Epithelial cell of esophagus (primary cell): ENCODE results near the gene KRTAP4-3.
A peak's percentile ranks its signal among the peaks of the same experiment; 100 is the strongest.

ENCODE experiments used
- DNase-seq: peaks from one replicate; pipeline ENCODE4 v3.0.0; 2010; ENCODE audit warnings: low read depth
- H3K4me3 ChIP-seq: 2 replicates; pipeline ENCODE4 v1.5.1; 2011; ENCODE audit warnings: mild to moderate bottlenecking, low read length, control low read depth
- TF ChIP-seq, protein P1 (sequence below): IDR thresholded peaks from 2 replicates; pipeline ENCODE4 v1.5.1; 2011; ENCODE audit warnings: low read depth, mild to moderate bottlenecking, low read length, control low read depth, inconsistent platforms; ENCODE audit not compliant: insufficient read depth; ENCODE audit errors: missing control alignments

Gene KRTAP4-3

DNA sequence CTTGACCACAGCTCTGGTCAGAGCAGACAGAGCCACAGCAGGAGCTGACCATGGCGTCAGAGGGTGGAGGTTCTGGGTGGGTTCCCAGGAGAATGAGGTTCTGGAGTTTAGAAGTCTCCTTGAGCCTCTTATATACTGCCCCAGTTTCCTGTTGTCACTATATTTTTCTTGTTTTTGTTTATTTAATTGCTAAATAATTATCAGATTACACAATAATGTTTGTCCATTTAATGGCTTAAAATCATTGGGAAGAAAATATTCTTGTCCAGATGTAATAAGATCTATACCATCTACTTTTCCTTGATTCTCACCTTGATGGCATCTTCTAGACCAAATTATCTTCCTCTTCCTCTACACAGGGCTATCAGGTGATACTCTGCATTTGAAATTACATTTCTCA, at the start of gene KRTAP4-3:
Gene KRTAP4-3, minus strand, starts transcription at position 101 of the 400 bp plus-strand sequence. Its CDS starts 49 bp downstream, at position 52.
- H3K4me3 ChIP-seq = no peak within 1 kb of the TSS
- TF ChIP-seq, protein P1, sequence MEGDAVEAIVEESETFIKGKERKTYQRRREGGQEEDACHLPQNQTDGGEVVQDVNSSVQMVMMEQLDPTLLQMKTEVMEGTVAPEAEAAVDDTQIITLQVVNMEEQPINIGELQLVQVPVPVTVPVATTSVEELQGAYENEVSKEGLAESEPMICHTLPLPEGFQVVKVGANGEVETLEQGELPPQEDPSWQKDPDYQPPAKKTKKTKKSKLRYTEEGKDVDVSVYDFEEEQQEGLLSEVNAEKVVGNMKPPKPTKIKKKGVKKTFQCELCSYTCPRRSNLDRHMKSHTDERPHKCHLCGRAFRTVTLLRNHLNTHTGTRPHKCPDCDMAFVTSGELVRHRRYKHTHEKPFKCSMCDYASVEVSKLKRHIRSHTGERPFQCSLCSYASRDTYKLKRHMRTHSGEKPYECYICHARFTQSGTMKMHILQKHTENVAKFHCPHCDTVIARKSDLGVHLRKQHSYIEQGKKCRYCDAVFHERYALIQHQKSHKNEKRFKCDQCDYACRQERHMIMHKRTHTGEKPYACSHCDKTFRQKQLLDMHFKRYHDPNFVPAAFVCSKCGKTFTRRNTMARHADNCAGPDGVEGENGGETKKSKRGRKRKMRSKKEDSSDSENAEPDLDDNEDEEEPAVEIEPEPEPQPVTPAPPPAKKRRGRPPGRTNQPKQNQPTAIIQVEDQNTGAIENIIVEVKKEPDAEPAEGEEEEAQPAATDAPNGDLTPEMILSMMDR = no peak
- DNase-seq = no peak

GRCh38 chr17:41215681-41216080, 47.7 kb upstream of the KRTAP4-3 start:
- no peak for DNase-seq
- no peak overlapping the region for H3K4me3 ChIP-seq
- TF ChIP-seq, protein P1 = no peak

DNA sequence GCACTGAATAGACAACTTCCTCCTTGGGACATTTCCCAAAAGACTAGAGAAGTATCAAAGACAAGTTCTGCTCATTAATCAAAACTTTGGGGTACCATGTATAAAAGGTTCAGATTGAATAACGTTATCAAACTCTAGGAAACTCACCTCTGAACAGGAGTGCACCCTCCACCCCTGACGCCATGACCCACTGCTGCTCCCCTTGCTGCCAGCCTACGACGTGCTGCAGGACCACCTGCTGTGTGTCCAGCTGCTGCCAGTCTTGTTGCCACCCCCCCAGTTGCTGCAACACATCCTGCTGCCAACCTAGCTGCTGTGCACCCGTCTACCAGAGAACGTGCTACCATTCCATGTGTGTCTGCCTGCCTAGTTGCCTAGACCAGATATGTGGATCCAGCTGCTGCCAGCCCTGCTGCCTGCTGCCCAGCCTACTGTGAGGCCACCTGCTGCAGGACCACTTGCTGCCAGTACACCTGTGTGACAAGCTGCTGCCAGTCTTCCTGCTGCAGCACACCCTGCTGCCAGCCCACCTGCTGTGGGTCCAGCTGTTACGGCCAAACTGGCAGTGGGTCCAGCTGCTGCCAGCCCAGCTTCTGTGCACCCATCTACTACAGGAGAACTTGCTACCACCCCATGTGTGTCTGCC, 44.6 kb upstream of the KRTAP4-3 start:
- no peak for DNase-seq
- H3K4me3 ChIP-seq = no peak overlapping the region
- TF ChIP-seq, protein P1 = no peak

DNA sequence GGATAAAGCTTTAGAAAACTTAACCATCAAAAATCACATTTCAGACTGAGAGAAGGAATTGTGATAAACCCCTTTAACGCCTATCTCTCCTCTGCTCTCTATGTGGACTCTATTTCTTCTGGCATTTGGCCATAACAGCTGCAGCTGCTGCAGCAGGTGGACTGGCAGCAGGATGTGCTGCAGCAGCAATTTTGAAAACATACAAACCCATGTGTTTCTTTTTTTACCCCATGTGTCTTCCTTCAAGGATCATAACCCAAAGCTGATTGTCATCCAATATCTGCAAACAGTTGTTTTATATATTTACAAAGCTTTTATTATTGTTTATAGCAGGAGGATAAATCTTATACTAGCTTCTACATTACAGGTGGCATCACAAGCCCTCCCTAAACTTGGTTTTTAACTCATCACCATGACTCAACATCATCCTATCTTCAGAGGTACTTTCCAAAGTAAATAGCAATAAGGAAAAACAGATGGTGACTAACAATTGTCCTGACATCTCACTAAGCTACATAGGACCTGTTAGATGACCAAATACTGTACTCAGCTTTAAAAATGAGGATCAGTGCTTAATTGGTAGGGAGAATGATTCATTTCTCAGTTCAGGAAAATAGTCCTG, 43.9 kb upstream of the KRTAP4-3 start:
- TF ChIP-seq, protein P1 = no peak
- DNase-seq = peak; percentile 80
- H3K4me3 ChIP-seq = no peak overlapping the region

DNA sequence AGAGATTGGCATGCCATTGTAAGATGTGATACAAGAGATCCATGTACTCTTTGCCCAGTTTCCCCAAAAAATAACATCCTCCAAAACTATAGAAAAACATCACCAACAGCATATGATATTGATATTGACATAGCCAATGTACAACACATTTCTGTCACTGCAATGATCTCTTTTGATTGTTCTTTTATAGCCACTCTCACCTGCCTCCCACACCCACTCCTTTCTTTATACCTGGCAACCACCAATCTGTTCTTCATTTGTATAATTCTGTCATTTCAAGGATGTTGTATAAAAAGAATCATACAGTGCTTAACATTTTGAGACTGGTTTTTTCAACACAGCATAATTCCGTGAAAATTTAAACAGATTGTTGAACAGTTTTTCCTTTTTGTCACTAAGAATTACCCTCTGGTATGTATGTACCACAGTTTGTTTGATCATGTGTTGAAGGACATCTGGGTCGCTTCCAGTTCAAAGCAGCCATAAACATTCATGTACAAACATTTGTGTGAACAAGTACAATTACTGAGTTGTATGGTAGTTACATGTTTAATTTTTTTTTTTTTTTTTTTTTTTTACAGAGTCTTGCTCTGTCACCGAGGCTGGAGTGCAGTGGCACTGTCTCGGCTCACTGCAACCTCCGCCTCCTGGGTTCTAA, 31.5 kb upstream of the KRTAP4-3 start:
- no peak for DNase-seq
- H3K4me3 ChIP-seq = no peak overlapping the region
- TF ChIP-seq, protein P1 = no peak

DNA sequence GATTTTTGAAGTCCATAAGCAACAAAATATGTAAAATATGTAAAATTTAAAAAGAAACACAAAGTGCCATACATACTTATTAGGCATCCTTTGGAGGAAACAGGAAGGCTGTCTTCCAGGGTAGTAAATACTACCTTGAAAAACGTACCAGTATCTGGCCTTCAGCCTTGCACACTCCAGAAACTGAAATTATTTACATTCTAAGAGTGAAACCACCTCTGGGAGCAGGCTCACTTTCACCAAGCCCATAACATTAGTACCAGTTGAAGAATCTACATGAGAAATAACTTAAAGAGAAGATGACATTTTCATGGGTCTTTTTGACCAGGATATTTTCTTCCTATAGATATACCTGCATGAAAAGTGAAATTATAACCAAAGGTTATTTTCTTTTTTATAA, 28.0 kb upstream of the KRTAP4-3 start:
- H3K4me3 ChIP-seq = no peak overlapping the region
- TF ChIP-seq, protein P1 = no peak
- DNase-seq = no peak
